Islet precursor cell (in vitro differentiated cells): ENCODE results near the gene NUMB.
A peak's percentile ranks its signal among the peaks of the same experiment; 100 is the strongest.

Experiments used
- DNase-seq: peaks from one replicate; pipeline ENCODE4 v3.0.0-alpha.2; 2018

NUMB gene

DNA sequence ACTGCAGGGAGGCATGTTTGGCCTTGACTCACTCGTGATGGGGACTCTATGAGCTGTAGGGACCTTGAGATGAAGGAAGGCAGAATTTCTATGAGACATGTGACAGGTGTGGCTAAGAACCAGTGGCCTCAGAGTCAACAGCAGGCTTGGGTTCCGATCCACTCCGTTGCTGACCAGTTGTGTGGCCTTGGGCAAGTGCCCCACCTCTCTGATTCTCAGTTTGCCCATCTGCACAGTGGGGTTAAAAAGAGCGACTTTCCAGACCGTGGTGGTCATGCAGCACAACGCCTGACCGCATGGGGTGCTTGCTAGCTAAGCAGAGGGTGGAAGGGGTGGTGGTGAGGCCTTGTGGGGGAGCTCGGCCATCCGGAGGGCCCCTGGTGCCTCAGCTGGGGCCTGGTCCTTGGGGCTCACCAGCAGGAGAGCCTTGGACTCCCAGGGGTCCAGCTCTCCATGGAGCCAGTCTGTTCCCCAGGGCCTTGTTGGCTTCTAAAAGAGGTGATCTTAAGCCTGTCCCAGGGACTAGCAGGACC is 202.6 kb downstream of the NUMB start:
- no peak for DNase-seq

DNA sequence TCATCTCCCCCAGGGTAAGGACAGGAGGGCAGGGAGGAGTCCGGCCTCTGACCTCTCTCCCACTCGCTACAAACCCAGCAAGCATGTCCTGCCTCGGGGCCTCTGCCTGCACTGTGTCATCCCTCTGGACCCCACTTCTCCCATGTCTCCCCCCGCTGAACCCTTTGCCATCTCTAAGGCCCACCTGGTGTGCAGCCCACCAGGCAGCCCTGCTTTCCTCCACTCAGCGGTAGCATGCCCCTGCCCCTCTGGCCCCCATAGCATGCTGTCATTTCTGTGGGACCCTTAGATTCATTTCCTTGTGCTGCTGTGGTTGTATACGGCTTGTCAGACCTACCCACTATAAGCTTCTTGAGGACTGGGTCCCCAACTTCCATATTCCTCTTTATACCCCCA is 203.3 kb downstream of the NUMB start:
- no peak for DNase-seq

DNA sequence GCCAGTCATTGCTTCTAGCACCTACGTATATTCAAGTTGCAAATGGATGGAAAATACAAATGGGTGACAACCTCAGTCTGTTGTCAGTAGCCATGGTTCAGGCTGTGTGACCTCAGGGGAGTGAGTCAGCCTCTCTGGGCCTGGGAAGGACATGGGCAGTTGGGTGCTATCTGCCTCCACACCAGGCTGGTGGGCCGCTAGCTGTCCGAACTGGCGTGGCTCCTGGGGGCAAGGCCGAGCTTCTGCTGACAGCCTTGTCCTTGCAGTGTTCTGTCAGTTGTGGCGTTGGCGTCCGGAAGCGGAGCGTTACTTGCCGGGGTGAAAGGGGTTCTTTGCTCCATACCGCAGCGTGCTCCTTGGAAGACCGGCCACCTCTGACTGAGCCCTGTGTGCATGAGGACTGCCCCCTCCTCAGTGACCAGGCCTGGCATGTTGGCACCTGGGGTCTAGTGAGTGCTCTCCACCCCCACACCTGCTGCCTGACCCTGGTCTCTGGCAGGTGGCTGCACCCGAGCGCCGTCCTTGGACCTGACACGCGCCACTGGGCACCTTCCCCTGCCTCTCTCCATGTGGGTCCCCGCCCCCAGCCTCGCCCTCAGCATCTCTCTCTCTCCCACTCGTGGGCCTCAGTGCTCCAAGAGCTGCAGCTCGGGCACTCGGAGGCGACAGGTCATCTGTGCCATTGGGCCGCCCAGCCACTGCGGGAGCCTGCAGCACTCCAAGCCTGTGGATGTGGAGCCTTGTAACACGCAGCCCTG is 203.9 kb downstream of the NUMB start:
- no peak for DNase-seq

DNA sequence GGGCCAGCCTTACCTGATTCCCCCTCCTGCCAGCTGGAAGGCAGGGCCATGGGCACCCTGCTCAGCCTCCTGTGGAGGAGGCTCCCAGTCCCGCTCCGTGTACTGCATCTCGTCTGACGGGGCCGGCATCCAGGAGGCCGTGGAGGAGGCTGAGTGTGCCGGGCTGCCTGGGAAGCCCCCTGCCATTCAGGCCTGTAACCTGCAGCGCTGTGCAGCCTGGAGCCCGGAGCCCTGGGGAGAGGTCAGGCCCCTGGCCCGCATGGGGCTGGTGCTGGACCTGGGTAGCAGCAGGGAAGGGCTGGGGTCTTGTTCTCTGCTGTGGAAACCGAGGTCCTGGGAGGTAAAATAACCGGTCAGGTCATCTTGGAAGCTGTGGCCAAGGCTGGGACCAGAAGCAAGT is 204.6 kb downstream of the NUMB start:
- peak; percentile 45 for DNase-seq

DNA sequence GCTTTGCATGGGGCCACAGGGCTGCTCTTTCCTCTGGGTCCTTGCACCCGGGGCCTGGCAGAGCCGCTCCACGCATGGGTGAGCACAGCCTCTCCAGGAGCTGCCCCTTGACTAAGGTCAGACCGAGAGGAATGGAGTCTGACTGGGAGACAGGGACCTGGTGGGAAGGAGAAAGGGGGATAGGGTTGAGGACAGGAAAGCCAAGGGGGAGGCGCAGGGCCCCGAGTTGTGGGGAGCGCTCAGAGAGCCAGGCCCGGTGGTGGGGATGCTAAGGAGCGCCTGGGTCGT is 205.1 kb downstream of the NUMB start:
- DNase-seq, result no peak

DNA sequence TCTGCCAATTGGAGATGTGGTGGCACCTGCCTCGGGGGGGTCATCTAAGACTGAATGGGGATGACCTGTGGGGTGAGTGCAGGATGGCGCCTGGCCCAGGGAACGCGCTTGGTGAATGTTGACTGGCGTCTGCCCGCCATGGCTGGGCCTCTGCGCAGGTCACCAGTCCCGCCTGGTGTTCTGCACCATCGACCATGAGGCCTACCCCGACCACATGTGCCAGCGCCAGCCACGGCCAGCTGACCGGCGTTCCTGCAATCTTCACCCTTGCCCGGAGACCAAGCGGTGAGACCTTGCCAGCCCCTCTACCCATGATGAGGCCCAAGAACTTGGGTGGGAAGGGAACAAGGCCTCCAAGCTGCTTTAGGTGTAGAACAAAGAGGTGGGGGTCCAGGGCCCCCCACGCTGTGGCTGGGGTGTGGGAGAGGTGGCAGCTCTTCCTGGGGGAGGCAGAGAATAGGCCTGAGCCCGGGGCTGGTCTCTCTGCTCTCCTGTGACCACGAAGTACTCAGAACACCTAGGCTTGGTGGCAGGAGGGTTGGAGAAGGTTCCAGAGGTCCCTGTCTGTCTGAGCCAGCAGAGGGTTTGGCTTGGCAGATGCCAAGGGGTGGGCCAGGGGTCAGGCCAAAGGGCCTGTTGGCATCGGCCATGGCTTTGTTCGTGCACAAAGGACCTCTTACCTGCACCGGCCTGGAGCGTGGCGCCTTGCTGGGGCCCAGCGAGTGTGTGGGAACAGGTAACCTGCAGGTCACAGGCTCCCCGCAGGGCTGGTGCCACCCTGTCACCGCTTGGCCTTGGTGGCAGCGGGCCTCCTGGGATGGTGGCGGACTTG is 205.6 kb downstream of the NUMB start:
- peak; percentile 56 for DNase-seq

DNA sequence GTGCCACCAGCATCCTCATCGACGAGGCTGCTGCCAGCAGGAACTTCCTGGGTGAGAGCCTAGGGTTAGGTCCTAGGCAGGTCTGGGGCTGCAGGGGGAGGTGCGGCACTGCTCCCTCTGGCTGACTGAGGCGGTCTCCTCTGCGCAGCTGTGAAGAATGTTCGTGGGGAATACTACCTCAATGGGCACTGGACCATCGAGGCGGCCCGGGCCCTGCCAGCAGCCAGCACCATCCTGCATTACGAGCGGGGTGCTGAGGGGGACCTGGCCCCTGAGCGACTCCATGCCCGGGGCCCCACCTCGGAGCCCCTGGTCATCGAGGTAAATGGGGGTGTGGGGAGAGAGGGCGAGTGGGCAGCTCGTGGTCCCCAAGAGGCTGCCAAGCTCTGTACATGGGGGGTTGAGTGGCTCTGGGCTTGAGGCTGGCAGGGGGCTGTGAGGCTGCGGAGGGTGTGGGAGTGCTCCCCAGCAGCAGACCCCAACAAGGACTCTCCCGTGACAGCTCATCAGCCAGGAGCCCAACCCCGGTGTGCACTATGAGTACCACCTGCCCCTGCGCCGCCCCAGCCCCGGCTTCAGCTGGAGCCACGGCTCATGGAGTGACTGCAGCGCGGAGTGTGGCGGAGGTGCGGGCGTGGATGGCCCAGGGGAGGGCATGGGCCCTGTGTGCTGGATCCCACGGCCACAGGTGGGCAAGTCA is 206.7 kb downstream of the NUMB start:
- DNase-seq, result no peak

DNA sequence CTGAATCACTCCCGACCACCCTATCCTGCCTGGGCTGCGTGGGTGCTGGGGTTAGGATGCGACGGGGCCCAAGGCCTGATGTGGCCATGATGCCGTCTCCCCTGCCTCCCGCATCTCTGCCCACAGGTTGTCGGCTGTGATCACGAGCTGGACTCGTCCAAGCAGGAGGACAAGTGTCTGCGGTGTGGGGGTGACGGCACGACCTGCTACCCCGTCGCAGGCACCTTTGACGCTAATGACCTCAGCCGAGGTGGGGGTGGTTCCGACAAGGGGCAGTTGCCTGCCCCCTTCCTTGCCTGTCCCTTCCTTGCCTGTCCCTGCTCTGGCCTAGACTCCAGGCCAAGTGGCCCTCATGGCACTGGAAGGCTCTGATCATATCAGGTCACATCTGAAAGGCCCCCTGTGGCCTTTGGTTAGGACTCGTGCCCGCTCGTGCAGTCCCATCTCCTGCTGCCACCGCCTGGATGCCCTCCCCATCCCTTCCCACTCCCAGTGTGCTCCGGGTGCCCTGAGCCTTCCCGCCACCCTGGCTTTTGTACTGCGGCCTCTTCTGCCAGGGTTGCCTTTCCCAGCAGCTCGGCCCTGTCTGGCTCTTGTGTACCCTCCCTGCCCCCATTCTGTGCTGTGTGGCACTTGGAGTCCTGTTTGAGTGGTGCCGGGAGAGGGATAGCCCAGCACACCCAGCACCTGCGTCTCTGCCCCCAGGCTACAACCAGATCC is 207.4 kb downstream of the NUMB start:
- DNase-seq, result no peak

DNA sequence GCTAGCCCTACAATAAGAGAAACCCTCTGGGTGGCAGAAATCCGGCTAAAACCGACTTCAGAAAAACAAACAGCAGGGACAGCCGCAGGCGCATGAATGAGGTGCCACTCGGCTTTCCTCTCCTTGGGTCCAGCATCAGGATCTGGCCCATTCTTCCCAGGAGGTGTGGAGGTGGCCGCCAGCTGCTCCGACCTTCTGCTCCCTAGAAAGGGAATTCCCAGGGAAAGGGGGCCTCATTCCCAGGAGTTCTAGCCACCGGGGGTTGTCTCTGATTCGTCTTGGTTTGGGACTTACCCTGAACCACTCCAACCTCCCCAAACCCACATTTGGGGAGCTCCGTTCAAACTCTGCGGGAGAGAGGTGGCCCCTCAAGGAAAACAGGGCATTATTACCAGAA is 208.0 kb downstream of the NUMB start:
- no peak for DNase-seq

DNA sequence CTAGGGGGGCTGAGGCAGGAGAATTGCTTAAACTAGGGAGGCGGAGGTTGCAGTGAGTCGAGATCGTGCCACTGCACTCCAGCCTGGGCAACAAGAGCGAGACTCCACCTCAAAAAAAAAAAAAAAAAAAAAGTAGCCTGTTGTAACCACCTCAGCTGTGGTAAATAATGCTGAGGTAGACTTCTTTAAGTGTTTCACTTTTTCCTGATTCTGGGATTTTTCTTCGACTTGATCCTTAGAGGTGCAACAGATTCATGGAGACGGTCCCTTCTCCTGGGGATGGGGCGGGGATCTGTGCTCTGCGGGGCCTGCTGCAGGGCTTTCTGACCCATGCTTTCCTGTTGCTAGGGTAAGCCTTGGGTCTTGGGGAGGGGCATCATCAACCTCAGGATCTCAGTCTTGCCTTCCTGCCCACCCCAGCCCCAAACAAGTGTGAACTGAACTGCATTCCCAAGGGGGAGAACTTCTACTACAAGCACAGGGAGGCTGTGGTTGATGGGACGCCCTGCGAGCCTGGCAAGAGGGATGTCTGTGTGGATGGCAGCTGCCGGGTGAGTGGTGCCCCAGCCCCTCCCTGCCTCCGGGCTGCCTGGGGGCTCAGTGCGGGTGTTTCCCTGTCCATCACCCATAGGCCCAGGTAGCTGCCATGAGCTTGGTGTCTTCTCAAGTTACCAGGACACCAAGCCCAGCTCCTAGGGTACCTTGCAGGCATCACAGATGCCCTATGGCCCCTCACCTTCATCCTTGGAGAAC is 208.6 kb downstream of the NUMB start:
- DNase-seq, result no peak

DNA sequence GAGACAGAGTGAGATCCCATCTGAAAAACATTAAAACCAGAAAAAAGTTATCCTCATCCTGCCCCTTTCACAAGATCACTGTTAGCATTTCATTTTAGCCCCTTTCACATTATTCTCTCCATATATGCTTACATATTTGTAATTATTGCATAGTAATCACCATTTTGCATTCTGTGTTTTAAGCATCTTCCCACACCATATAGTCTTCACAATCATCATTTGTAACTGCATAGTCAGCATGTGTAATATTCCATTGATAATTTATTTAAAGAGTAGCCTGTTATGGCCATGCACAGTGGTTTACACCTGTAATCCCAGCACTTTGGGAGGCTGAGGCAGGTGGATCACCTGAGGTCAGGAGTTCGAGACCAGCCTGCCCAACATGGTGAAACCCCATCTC is 209.2 kb downstream of the NUMB start:
- no peak for DNase-seq

DNA sequence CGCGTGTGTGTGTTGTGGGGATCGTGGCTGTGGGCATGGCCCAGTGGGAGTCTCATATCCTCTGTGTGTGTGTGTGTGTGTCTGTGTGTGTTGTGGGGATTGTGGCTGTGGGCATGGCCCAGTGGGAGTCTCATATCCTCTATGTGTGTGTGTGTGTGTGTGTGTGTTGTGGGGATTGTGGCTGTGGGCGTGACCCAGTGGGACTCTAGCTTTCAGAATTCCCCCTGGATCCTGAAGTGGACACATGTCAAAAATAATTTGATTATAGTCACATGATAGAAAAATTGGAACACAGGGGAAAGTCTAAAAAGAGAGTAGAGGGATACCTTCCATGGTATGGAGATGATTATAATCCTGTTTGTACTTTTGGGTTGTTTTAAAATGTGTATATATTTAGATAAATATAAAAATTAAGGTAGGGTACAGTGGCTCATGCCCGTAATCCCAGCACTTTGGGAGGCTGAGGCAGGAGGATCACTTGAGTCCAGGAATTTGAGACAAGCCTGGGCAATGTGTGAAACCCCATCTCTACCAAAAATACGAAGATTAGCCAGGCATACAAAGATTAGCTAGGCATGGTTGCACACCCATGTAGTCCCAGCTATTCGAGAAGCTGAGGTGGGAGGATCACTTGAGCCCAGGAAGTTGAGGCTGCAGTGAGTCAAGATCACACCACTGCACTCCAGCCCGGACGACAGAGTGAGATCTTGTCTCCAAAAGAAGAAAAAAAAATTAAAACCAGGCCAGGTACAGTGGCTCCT is 210.1 kb downstream of the NUMB start:
- no peak for DNase-seq

DNA sequence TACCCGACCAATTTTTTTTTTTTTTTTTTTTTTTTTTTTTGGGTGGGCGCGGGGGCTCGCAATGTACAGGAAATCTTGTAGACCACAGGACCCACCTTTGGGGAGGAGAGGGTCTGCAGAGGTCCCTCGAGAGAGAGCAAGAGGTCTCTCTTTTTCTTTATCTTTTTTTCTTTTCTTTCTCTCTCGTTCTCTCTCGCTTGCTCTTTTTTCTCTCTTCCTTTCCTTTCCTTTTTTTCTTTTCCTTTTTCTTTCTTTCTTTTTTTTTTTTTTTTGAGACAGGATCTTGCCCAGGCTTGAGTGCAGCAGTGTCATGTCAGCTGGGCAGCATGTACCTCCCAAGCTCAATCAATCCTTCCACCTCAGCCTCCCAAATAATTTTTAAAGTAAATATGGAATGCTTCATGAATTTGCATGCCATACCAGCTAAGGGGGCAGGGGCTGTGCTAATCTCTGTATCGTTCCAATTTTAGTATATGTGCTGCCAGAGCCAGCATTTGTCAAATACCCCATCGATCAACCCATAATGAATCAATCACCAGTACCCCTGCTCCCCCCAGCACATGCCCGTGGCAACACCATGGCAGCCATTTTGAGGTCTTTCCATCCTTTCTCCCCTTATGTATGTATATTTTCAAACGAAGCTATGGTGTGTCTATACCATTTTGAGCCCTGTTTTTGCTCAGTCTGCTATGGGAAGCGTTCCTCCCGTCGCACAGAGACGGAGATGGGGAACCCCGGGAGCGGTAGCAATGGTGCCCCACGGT is 211.8 kb downstream of the NUMB start:
- no peak for DNase-seq

DNA sequence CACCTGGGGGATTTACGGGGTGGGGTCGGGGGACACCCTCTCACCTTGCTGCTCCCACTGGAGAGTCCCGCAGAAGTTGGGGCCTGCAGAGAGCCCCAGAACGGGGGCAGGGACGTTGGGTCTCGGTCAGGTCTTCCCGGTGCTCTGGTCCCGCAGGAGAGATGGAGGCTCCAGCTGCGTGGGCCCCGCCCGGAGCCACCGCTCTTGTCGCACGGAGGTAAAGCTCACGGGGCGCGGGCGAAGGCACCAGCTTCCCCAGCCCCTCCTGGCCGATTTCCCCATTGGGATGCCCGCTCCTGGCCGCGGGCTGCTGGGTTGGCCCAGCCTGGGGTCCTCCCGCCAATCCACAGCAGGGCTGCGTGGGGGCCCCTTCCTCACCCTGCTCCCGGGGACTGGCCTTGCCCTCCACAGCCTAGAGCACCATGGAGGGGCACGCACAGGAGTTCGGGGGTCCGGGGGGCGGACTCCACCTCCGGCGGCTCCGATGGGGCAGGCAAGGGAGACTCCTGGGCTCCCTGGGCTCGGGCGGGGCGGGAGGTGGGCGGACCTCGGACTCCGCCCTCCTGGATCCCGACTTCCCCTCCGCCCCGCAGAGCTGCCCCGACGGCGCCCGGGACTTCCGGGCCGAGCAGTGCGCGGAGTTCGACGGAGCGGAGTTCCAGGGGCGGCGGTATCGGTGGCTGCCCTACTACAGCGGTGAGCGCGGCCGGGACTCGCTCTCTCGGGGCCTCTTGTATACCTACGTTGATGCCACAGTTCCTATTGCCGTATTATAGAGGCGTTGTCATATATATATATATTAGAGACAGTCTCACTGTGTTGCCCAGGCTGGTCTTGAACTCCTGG is 212.6 kb downstream of the NUMB start:
- peak; percentile 77 for DNase-seq

DNA sequence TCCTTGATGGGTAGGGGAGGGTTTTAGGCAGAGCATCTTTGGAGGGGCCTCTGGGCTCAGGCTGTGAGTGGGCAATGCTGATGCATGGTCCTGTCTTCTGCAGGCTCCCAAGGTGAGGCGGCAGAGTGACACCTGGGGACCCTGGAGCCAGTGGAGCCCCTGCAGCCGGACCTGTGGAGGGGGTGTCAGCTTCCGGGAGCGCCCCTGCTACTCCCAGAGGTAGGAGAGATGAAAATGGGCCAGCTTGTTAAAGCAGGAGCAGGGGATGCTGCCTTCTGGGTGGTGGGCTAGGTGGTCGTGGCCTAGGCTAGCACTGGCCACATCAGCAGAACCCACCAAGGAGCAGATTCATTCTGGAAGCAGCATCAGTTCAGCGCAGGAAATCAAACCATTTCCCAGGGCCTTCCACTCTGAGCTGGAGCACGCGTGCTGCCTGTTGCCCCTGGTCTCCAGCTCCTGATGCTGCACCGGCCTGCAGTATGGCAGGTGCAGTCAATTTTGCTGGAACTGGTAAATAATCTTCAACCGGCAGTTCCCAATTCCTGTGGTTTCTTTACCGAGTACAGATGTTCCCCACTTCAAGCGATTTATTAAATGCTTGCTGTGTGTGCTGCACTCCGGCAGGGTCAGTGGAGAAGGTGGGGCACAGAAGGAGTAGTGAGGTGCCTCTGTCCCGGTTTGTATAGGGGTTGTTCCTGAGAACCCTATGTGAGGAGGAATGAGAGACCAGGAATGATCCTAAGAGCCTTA is 213.6 kb downstream of the NUMB start:
- DNase-seq, result peak; percentile 37

DNA sequence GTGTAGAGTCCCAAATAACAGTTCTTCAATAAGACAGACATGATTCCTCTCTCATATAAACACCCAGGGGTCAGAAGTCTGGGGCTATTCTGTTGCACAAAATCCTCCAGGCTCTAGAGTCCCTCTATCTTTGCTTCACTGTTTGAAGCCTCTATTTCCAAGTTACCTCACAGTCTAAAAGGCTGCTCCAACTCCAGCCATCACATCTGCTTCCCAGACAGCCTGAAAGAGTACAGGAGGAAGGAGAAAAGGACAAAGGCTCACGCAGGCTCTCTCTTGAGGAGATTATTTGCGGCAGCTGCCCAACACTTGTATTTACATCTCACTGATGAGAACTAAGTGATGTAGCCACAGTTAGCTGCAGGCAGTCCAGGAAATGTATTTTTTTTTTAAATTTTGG is 214.6 kb downstream of the NUMB start:
- DNase-seq, result no peak

DNA sequence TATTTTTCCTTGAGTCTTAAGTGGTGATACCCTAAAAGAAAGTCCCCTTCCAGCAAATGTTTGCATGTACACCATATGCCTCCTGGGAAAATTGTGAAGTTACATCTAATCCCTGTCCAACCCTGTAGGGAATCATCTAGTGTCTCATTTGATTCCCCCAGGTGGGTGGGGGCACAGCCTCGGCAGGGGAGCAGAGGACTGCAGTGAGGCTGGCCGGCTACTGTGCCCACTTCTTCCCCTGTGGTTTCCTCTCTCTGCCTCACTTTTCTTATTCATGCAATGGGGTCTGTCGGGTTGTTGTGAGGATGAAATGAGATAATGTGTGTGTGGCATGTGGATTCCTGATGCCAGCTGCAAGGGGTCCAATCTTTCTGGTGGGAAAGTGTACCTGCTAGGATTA is 215.0 kb downstream of the NUMB start:
- DNase-seq, result no peak

DNA sequence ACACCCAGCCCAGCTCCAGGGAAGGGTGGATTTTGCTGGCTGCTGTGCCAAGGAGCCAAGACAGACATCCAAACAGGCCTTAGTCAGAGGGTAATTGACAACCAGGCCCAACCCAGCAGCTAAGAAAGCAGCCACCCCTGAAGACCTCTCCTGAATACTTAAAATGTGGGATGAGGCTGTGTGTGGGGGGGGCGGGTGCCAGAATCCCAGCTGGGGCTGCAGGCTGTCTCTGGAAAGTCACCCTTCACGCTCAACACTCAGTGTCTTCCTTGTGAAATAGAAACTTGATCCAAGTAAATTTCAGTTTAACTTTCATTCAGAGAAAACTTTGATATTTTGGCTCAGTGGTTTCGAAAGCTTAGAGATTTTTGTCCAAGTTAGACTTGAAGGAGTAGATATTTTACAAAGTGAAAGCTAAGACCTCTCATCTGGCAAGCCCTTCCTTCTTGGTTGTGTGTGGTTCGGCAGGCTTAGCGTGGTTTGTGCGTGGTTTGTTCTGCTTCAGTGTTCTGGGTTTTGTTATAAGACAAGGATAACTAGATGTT is 215.9 kb downstream of the NUMB start:
- DNase-seq, result no peak
